ENCODE data around the gene CALML6.

GRCh38 chr1:1946540-1946939, 31.5 kb downstream of the CALML6 start:
- TF ChIP-seq CTCF (IDR thresholded peaks at IDR 0.05): no peak
- TF ChIP-seq EZH2 (IDR thresholded peaks at IDR 0.05): no peak

Measured in neural progenitor cell (in vitro differentiated cells).